T-helper 9 cell (primary cell): ENCODE results near the gene PPARD.
"Not testable (repeated sequence)": the region's sequence is repeated elsewhere in the genome, so short reads cannot be mapped to it uniquely, and the experiment has no call there.

Experiments used
- DNase-seq: peaks from one replicate; pipeline ENCODE4 v3.0.0-alpha.2; 2020
- total RNA-seq, 2 donors: gene quantifications; one replicate each; lab custom pipeline; 2026; lab: John Stamatoyannopoulos, UW

PPARD gene
- total RNA-seq = 24.8 to 35.7 reads per million in 2 donors

DNA sequence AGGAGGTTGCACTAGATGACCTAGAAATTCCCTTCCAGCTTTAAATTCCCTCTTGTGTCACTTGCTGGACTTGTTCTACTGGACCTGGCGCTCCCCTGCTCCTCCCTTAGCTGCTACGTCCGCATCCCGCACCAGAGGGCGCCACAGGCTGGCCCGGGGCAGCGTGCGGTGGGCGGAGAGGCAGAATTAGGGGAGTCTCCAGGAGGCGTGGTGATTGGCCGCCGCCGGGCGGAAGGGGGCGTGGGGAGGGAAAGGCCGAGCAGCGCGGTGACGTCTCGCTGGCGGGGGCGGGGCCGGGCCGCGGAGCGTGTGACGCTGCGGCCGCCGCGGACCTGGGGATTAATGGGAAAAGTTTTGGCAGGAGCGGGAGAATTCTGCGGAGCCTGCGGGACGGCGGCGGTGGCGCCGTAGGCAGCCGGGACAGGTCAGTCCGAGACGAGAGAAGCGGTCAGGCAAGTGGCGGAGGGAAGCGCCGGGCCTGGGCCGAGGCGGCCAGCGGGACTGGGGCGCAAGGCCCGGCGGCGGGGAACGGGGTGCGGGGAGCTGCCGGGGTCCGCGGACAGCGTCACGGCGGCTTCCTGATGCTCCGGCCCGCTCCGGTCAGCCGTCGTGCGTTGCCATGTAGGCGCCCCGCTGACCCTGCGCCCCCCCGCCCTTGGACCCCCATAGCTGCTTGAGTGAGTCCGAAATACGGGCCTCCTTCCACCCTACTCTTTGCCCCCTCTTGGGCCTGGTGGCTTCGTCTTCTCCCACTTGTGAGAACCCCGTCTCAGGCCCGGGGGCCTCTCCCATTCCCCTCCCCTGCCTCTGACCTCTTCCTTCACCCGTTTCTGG, at the start of gene PPARD:
TSS of gene PPARD (plus strand) at position 301 of the 834 bp plus-strand sequence. CDS start 68,530 bp downstream, outside the sequence.
- peak; percentile 98 for DNase-seq

DNA sequence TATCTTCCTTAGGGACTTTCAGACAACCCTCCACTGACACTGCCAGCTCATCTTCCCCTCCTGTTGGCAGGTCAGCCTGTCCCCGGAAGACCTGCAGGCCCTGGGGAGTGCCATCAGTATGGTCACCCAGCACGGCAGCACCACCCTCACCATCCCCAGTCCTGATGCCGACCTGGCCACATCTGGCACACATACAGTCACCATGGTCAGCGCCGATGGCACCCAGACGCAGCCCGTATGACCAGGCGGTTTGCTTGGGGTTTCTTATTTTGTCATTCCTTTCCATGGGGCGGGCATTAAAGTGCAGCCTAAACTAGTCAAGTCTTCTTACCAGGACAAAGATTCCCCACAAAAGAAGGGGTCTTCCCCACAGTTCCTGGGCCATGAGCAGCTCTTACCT, 48.7 kb upstream of the PPARD start:
- no peak for DNase-seq

DNA sequence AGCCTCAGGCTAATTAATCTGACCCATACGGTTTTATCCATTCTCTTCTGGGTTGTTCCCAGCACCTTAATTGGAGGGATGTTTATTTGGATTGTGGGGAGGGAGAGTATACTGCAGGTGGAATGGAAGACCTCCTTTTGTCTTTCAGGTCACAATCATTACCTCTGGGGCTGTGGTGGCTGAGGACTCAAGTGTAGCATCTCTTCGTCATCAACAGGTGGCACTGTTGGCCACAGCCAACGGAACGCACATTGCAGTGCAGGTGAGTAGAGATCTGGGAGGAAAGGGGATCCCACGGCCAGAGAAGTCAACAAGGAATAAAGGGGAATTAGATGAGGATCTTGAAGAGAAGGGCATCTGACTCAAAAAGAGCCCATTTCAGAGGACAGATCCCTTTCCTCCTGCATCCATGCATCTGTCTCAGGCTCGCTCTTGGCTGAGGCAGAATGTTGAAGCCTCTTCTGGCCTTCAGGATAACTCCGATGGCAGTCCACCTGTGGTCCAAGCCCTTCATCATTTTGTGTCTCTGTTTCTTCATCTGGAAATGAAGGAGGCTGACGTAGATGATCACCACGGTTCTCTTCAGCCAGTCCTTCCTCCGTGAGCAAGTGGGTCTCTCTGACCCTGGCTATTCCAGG, 47.9 kb upstream of the PPARD start:
- peak; percentile 36 for DNase-seq

DNA sequence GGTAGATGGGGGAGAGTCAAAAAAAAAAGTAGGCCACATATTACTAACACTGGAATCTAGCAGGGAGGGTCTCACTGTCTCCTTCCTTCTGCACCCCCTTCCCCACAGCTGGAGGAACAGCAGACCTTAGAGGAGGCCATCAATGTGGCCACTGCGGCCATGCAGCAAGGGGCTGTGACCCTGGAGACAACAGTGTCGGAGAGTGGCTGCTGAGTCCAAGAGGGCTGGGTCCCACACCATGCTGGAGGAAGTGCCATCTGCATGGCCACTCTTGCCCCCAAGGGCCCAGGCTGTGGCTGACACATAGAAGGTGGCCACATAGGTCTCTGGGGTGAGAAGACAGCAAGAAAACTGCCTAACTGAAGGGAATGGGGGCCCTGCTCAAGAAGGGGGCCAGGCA, 47.3 kb upstream of the PPARD start:
- no peak for DNase-seq

DNA sequence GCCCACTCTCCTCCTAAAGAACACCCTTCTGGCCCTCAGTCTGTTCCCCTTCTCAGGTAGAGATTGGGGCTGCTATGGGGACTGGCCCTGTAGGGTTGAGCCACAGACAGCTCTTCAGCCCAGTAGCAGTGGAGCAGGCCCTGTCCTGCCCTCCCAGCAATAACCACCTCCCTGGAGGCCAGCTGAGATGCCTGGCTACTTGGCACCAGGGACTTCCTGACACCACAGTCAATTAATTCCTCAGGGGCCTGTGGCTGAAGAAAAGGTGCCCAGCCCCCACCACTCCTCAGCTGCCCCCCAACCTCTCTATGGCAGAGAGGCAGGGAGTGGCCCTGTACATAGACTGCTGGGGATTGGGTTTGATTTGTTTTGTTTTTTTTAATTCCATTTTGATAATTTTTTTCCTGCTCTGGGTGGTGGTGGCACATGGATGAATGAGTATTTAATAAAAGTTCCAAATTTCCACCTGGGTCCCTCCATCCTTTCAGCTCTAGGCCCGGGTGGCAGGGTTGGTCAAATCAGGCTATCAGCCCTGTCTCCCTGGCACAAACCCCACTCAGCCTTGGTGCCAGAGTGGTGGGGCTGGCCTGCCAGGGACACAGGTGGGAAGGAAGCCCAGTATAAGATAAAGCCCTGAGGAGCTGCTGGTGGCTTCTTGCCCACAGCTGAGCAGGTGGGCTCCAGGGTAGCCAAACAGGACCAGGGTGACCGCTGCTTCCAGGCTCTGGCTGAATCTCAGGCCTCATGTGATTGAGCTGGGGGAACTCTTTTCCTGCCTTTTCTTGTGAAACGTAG, 46.6 kb upstream of the PPARD start:
- no peak for DNase-seq

DNA sequence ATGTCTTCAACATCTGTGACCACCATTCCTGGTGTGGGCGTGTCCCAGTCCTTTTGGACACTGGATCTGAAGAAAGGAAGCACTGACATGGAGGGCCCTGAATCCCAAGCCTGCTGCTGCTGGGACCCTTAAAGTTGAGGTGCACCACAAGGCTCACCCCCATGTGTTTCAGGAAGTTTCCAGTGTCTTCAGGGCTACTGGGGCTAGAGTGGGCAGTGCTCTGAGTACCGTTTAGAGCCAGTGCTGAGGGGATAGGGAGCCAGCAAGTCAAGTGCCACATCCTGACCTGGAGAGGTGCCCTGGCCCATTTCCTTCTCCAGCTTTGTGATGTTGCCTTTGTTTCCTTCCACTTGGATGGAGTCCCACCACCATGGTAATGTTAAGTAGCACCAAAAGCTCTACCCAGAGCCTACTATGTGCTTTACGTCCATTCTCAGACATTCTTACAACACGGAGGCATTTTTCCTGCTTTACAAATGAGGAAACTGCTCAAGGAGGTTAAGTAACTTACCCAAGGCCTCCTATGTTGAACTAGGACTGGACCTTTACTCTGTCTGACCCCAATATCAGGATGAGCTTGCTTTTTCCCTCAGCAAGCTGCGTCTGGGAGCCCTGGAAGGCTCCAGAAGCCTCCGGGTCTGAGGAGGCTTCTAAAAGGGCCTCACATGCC, 45.3 kb upstream of the PPARD start:
- DNase-seq = no peak

DNA sequence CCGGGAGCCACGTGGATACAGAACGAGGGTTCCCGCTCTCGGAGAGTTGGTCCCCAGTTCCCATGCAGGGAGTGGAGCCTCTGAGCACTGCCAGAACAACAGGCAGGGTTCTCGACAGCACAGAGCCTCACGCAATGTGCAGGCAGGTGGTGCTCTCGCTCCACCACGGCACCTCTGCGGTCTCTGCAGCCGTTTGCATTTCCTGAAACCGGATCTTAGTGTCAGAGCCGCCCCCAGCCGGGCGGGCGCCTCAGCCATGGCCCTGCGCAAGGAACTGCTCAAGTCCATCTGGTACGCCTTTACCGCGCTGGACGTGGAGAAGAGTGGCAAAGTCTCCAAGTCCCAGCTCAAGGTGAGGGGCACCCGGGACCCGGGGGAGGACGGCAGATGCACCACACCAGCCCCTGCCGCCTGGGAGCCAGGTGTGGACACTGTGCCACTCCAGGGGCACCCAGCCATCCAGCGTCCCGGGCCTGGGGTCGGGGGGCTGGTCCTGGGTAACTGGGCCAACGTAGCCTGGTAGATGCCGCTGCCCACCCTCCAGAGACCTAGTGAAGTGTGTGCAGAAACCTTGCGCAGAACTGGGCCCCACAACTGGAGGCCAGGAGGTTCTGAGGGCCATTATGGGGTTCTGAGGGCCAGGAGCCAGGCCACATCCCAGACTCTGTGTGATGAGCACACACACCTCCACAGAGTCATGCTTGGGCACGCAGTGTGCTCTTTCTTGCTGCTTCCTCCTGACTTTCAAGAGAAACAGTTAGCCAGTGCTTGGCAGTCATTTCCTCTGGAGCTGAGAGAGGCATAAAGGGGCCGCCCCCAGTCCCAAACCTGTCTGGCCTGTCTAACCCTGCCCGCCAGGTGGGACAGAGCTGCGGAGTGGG, 44.5 kb upstream of the PPARD start, which contains the start of gene DEF6:
TSS of gene DEF6 (plus strand) at position 218 of the 881 bp plus-strand sequence. CDS start at position 257, 39 bp downstream.
- DNase-seq = peak; percentile 79

DNA sequence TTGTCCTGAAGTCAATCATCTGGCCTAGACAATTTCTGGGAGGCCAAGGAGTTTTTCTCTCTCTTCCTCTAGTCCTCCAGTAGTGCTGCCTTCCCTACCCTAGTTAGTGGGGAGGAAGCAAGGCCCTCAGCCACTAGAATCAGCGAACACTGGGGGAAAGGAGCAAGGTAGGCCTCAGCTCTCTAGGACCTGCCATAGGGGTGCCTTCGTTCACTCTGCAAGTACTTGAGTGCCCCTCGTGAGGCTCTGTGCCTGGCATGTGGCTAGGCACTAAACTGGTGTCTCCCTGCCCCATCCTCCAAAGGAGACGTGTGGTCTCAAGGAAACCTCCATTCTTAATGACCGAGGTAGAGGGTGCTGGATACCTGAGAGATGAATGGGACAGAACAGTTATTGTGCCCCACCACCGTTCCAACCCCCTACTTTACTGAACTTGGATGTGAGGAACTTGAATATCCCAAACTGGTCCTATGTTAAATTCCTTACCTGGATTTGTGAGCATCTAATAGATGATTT, 43.7 kb upstream of the PPARD start:
- DNase-seq = no peak

DNA sequence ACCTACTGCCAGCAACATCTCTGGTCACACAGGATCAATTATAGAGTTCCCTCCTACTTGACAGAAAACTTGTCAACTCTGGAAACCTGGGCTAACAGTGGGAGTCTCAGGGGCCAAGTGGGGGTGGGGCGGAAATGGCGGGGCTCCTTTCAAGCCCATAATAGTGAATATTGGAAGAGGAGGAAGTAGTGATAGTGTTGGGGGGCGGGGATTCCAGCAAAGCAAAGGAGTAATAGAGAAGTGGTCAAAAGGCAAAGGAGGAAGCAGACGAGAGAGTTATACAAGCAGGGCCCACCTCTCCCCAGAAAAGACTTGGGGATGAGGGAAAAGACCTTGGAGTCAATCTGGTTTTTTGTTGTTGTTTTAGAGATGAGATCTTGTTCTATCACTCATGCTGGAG, 42.7 kb upstream of the PPARD start:
- DNase-seq = no peak

DNA sequence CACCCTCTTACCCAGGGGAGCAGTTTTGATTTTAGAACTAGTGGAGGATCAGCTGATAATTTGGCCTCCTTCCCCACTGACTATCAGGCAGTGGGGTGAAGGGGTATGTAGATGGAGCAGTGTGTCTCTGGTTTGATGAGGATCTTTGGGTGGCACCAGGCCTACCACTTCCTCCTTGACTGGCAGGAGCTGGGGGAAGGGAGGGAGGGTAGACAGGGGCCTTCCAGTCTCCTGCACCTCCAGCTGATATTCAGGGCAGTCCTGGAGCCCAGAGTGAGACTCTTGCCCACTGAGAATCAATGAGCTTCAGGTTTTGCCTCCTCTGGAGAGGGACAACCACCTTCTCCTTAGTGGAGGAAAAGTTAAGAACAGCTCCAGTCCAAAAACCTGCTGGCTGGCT, 41.5 kb upstream of the PPARD start:
- peak; percentile 35 for DNase-seq

DNA sequence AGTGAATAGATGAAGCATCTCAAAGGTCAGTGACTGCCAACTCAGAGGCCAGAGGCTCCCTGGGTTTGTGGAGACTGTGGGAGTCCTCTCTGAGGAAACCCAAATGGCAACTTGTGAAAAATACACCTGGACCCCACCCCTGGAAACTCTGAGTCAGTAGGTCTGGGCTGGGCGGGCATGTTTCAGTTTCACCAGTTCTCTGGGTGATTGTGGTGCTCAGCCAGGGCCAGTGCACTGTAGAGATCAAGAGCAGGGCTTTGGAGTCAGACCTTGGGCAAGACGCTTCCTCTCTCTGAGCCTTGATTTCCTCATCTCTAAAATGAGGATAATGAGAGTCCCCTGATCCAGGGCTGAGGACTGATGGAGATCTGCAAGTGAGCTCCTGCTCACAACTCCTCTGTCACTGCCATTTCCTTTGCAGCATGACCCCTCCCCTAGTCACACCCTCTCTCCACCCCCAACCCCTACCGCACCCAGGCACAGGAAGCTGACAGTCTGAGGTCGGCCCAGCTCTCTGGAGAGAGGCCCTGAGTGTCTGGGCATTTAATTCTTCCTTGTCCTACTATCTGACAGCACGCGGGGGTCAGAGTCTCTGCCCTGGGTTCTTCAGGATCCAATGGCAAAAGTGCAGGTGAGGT, 39.6 kb upstream of the PPARD start:
- DNase-seq = peak; percentile 80

DNA sequence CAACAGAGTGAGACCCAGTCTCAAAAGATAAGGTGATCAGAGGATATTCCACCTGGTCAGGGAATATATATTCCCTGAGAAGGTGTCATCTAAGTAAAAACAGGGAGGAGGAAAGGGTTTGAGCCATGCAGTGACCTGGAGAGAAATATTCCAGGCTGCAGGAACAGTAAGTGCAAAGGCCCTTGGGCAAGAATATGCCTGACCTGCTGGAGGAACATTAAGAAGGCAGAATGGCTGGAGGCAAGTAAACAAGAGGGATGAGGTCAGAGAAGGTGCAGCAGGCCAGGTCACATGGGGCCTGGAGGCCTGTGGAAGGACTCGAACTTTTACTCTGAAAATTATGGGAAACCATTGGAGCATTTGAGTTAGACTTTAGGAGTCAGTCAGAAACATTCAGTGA, 38.1 kb upstream of the PPARD start:
- DNase-seq = no peak

DNA sequence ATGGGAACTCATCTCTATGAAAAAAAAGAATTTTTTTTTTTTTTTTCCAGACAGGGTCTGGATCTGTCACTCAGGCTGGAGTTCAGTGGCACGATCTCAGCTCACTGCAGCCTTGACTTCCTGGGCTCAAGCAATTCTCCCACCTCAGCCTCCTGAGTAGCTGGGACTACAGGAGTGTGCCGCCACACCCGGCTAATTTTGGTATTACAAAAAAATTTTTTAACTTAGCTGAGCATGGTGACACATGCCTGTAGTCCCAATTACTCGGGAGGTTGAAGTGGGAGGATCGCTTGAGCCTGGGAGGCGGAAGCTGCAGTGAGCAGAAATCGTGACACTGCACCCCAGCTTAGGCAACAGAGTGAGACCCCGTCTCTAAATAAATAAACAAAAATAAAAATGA, 37.2 kb upstream of the PPARD start:
- no peak for DNase-seq

DNA sequence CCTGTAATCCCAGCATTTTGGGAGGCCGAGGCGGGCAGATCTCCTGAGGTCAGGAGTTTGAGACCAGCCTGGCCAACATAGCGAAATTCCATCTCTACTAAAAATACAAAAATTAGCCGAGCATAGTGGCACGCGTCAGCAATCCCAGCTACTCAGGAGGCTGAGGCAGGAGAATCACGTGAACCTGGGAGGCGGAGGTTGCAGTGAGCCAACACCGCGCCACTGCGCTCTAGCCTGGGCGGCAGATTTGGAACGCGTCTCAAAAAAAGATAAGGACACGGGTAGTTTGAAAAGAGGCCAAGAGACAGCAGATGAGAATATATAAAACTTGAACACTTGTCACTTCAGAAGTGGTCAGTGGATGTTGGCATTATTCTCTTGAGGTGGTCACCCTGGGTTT, 35.2 kb upstream of the PPARD start:
- DNase-seq = not testable (repeated sequence)

DNA sequence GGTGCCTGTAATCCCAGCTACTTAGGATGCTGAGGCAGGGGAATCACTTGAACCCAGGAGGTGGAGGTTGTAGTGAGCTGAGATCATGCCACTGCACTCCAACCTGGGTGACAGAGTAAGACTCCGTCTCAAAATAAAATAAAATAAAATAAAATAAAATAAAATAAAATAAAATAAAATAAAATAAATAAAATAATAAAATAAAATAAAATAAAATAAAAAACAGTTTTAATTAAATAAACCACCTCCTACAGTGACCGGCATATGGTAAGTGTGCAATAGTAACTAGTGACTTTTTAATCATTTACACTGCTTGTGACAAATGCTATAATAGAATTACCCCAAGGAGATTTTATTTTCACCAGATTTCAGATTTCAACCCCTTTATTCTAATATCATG, 33.8 kb upstream of the PPARD start:
- not testable (repeated sequence) for DNase-seq

DNA sequence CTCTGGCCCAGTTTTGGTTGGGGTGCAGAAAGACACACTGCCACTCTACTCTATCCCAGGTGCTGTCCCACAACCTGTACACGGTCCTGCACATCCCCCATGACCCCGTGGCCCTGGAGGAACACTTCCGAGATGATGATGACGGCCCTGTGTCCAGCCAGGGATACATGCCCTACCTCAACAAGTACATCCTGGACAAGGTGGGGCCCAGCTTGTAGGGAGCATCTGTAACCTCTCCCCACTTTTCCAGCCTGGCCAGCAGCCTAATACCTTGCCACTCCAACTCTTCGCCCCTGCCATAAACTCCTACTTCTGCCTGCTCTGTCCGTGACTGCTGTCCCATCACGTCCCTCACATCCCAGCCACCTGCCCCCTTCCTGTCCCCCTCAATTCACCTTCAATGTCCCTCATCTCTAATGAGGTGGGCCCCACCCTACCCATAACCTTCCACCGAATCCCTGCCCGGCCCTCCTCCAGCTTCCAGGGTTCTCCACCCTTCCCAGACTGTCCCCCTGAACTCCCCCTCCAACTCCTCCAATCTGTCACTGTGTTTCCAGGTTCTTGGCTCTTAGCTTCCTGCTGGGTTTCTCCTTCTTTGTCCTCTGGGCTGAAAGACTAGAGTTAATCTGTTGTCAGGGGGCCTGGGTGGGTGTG, 32.6 kb upstream of the PPARD start:
- no peak for DNase-seq

DNA sequence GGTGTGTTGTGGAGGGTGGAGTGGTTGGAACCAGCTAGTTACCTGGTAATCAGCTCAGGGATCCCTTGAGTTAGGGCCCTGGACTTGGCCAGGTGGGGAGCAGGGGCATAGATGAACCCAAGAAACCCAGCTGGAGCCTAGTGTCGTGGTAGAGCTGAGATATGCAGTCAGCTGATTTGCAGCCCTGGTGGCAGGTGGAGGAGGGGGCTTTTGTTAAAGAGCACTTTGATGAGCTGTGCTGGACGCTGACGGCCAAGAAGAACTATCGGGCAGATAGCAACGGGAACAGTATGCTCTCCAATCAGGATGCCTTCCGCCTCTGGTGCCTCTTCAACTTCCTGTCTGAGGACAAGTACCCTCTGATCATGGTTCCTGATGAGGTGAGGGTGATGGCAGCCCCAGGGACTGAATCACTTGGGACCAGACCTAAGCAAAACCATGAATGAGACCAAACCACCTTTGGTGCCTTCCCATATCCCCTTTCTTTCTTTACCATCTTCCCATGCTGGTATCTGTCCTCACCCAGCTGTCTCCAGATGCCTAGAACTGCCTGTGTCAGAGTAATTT, 32.0 kb upstream of the PPARD start:
- no peak for DNase-seq

DNA sequence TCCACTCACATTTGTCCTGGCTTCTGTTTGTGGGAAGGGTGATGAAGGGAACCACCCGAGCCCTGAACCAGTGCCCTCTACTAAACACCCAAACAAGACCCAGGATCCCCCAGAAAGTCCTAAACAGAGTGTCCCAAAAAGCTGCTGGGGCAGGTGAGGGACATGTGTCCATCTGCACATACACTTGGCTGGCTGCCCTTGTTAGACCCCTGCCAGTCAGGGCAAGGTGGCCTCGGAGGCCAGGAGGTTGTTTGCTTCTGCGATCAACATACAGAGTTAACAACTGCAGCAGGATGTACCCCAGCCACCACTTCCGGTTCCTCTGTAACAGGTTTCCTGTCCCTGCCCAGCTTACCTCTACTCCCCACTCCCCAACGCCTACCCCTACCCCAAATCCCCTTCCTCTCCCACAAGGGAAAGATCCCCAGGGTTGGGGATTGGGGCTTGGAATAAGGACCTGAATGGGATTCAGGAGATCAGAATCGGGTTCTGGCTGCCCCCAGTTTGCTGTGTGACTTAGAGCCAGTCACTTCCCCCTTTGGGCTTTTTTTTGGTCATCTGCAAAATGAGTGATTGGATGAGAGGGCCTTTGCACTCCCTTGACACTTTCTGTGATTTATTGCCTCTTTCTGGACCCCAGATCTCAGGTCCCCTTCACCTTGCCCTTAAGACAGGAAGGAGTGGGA, 30.8 kb upstream of the PPARD start:
- peak; percentile 36 for DNase-seq

DNA sequence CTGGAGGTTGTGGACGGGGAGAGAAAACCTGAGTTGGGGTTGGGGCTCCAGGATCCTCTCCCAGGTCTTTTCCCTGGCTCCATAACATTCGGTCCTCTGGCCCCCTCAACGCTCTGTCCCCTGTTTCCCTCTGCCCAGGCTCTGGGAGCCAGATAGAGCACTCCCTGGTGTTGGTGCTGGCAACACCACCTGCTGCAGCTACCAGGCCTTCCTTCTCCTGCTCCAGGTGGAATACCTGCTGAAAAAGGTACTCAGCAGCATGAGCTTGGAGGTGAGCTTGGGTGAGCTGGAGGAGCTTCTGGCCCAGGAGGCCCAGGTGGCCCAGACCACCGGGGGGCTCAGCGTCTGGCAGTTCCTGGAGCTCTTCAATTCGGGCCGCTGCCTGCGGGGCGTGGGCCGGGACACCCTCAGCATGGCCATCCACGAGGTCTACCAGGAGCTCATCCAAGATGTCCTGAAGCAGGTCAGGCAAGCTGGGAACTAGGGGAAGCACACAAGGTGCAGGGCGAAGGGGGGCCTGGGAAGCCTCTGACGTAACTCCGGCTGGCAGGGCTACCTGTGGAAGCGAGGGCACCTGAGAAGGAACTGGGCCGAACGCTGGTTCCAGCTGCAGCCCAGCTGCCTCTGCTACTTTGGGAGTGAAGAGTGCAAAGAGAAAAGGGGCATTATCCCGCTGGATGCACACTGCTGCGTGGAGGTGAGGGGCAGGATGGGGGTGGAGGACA, 30.1 kb upstream of the PPARD start:
- no peak for DNase-seq
